Activated CD8-positive, alpha-beta memory T cell treated with anti-CD3 and anti-CD28 coated beads, Interleukin-2, amount 50 U/mL, for 24 hours (primary cell): ENCODE measurements around the gene TM4SF18.
"Not testable (repeated sequence)": the region's sequence is repeated elsewhere in the genome, so short reads cannot be mapped to it uniquely, and the experiment has no call there.

ENCODE experiments used
- DNase-seq: peaks from one replicate; pipeline ENCODE4 v3.0.0-alpha.2; 2020; ENCODE audit errors: extremely low read depth

TM4SF18 gene

GRCh38 chr3:149333176-149333859, at the start of gene TM4SF18:
TSS of gene TM4SF18 (minus strand) at chr3:149333636. CDS start at chr3:149333382, 254 bp downstream.
- no peak for DNase-seq

- DNase-seq = no peak
Observed at GRCh38 chr3:149382518-149382917, 49.1 kb upstream of the TM4SF18 start.

- no peak for DNase-seq
Observed at GRCh38 chr3:149382101-149382467, 48.6 kb upstream of the TM4SF18 start.

GRCh38 chr3:149381173-149382100, 48.0 kb upstream of the TM4SF18 start:
- no peak for DNase-seq

GRCh38 chr3:149380220-149380619, 46.8 kb upstream of the TM4SF18 start:
- DNase-seq = not testable (repeated sequence)

GRCh38 chr3:149378478-149379309, 45.3 kb upstream of the TM4SF18 start:
- no peak for DNase-seq

GRCh38 chr3:149377408-149378364, 44.2 kb upstream of the TM4SF18 start, which contains the start of gene TM4SF1:
TSS of gene TM4SF1 (minus strand) at chr3:149377649. CDS start at chr3:149377547, 102 bp downstream.
- no peak for DNase-seq

GRCh38 chr3:149376718-149377407, 43.4 kb upstream of the TM4SF18 start:
- no peak for DNase-seq

GRCh38 chr3:149375501-149376196, 42.2 kb upstream of the TM4SF18 start:
- DNase-seq = no peak

- DNase-seq = no peak
Observed at GRCh38 chr3:149374793-149375500, 41.5 kb upstream of the TM4SF18 start.

- no peak for DNase-seq
Observed at GRCh38 chr3:149374391-149374790, 41.0 kb upstream of the TM4SF18 start.

GRCh38 chr3:149373235-149374125, 40.0 kb upstream of the TM4SF18 start:
- no peak for DNase-seq

GRCh38 chr3:149371723-149372114, 38.3 kb upstream of the TM4SF18 start:
- DNase-seq = no peak

- no peak for DNase-seq
Observed at GRCh38 chr3:149371001-149371722, 37.7 kb upstream of the TM4SF18 start.

- DNase-seq = no peak
Observed at GRCh38 chr3:149369991-149370866, 36.8 kb upstream of the TM4SF18 start.
